ENCODE measurements around the gene RPS6KB2.

The RPS6KB2 gene

GRCh38 chr11:67405688-67406339, 22.5 kb upstream of the RPS6KB2 start:
- POLR2A ChIA-PET: interaction anchor here (2.1 kb wide), 1 partner anchor 15 kb away, joined by 8 read pairs; the partner anchor contains the start of gene RAD9A
- H3K4me3 ChIP-seq (ENCODE audit: control insufficient read depth in 1 of 7, extremely low read depth in 1 of 7, insufficient read depth in 4 of 7, low read depth in 2 of 7, low read length in 6 of 7): peak overlapping the region in 3 of 7 experiments; percentile 3 to 33 (median 28)
- no peaks in the 10 kb centered on the region for H3K9me3 ChIP-seq (ENCODE audit: control extremely low read depth in 1 of 5, control insufficient read depth in 4 of 5, insufficient read depth in 2 of 5, low read depth in 1 of 5, low read length in 4 of 5)
- WGBS (ENCODE audit: insufficient coverage): 98% methylated on average over 6 of the region's 9 CpGs
- no peaks in the 10 kb centered on the region for H3K27me3 ChIP-seq (replicated peaks in 2 of 5; ENCODE audit: control insufficient read depth in 4 of 5, insufficient read depth in 5 of 5, low read length in 4 of 5)
- peaks cover 0 to 37% (median 11%) of the 10 kb centered on the region in 4 experiments for H3K36me3 ChIP-seq (ENCODE audit: control insufficient read depth in 4 of 4, insufficient read depth in 4 of 4, low read length in 3 of 4)
- H3K4me1 ChIP-seq (ENCODE audit: control extremely low read depth in 1 of 4, control insufficient read depth in 4 of 4, insufficient read depth in 4 of 4, low read length in 3 of 4): peaks cover 15 to 95% (median 93%) of the 10 kb centered on the region in 4 experiments
- H3K27ac ChIP-seq (ENCODE audit: insufficient read depth in 1 of 2, low read depth in 1 of 2, low read length in 2 of 2, poor library complexity in 1 of 2, severe bottlenecking in 2 of 2): peak overlapping the region in 1 of 2 experiments; percentile 61
- CTCF ChIA-PET: interaction anchor here (1.3 to 6.1 kb wide), 3 partner anchors 13 to 32 kb away, joined by 3 to 60 read pairs (median 4); partner anchors contain the start of genes CARNS1 and PTPRCAP
- no peak for DNase-seq

GRCh38 chr11:67406420-67406968, 21.8 kb upstream of the RPS6KB2 start:
- Histone ChIP-seq H3K9me3 (ENCODE audit: control extremely low read depth in 1 of 5, control insufficient read depth in 4 of 5, insufficient read depth in 2 of 5, low read depth in 1 of 5, low read length in 4 of 5) (no peaks in the 10 kb centered on the region), H3K4me1 (ENCODE audit: control extremely low read depth in 1 of 4, control insufficient read depth in 4 of 4, insufficient read depth in 4 of 4, low read length in 3 of 4) (peaks cover 15 to 96% (median 95%) of the 10 kb centered on the region in 4 experiments), H3K27me3 (replicated peaks in 2 of 5; ENCODE audit: control insufficient read depth in 4 of 5, insufficient read depth in 5 of 5, low read length in 4 of 5) (no peaks in the 10 kb centered on the region), H3K36me3 (ENCODE audit: control insufficient read depth in 4 of 4, insufficient read depth in 4 of 4, low read length in 3 of 4) (peaks cover 0 to 37% (median 11%) of the 10 kb centered on the region in 4 experiments), H3K27ac (ENCODE audit: insufficient read depth in 1 of 2, low read depth in 1 of 2, low read length in 2 of 2, poor library complexity in 1 of 2, severe bottlenecking in 2 of 2) (peak overlapping the region in 1 of 2 experiments; percentile 61), H3K4me3 (ENCODE audit: control insufficient read depth in 1 of 7, extremely low read depth in 1 of 7, insufficient read depth in 4 of 7, low read depth in 2 of 7, low read length in 6 of 7) (no peak overlapping the region)
- ChIA-PET POLR2A (no interaction called here), CTCF (interaction anchor here (0.6 to 3.4 kb wide), 2 partner anchors 13 to 1271 kb away, joined by 3 to 22 read pairs; no protein-coding TSS in a partner anchor)
- no peak for DNase-seq
- 96% methylated on average over 11 of the region's 18 CpGs for WGBS (ENCODE audit: insufficient coverage)

DNA sequence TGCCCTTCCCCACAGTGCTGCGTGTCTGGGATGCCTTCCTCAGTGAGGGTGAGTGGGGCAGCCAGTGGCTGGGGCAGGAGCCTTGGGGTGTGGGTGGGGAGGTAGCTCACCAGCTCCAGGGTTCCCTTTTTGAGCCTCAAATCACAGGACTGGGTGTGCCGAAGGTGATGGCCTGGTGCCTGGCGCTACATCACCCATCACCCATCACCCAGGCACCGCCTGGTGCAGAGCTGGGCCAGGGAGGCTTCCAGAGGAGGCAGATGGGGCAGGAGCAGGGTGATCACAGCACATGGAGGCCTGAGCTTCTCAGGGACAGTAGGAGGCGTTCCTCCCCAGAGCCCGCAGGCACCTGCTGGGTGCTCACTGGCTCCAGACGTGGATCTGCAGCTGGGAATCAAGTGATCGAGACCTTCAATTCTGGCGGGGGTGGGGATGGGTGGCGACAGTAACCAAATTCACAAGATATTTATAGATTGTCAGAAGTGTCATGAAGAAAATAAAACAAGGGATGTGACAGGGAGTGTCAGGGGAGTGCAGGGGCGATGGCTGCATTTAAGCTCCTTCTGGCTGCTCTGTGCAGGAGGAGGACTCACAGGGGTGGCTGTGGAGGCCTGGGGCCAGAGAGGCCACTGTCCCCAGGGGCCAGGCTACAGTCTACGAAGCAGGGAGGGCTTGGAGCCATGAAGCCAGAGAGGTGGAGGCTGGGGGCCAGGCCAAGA, 21.2 kb upstream of the RPS6KB2 start:
- Histone ChIP-seq H3K27ac (ENCODE audit: insufficient read depth in 1 of 2, low read depth in 1 of 2, low read length in 2 of 2, poor library complexity in 1 of 2, severe bottlenecking in 2 of 2) (peak overlapping the region in 1 of 2 experiments; percentile 34), H3K4me1 (ENCODE audit: control extremely low read depth in 1 of 4, control insufficient read depth in 4 of 4, insufficient read depth in 4 of 4, low read length in 3 of 4) (peaks cover 15 to 100% (median 98%) of the 10 kb centered on the region in 4 experiments), H3K27me3 (replicated peaks in 2 of 5; ENCODE audit: control insufficient read depth in 4 of 5, insufficient read depth in 5 of 5, low read length in 4 of 5) (no peaks in the 10 kb centered on the region), H3K4me3 (ENCODE audit: control insufficient read depth in 1 of 7, extremely low read depth in 1 of 7, insufficient read depth in 4 of 7, low read depth in 2 of 7, low read length in 6 of 7) (peak overlapping the region in 1 of 7 experiments; percentile 23), H3K9me3 (ENCODE audit: control extremely low read depth in 1 of 5, control insufficient read depth in 4 of 5, insufficient read depth in 2 of 5, low read depth in 1 of 5, low read length in 4 of 5) (no peaks in the 10 kb centered on the region), H3K36me3 (ENCODE audit: control insufficient read depth in 4 of 4, insufficient read depth in 4 of 4, low read length in 3 of 4) (peaks cover 0 to 37% (median 11%) of the 10 kb centered on the region in 4 experiments)
- ChIA-PET CTCF (interaction anchor here (0.6 to 3.4 kb wide), 3 partner anchors 12 to 1272 kb away, joined by 3 to 22 read pairs (median 3); no protein-coding TSS in a partner anchor), POLR2A (no interaction called here)
- no peak for DNase-seq
- 76% methylated on average over 7 of the region's 12 CpGs for WGBS (ENCODE audit: insufficient coverage)

- Histone ChIP-seq H3K4me3 (ENCODE audit: control insufficient read depth in 1 of 7, extremely low read depth in 1 of 7, insufficient read depth in 4 of 7, low read depth in 2 of 7, low read length in 6 of 7) (peak overlapping the region in 3 of 7 experiments; percentile 1 to 57 (median 23)), H3K27me3 (replicated peaks in 2 of 5; ENCODE audit: control insufficient read depth in 4 of 5, insufficient read depth in 5 of 5, low read length in 4 of 5) (no peaks in the 10 kb centered on the region), H3K4me1 (ENCODE audit: control extremely low read depth in 1 of 4, control insufficient read depth in 4 of 4, insufficient read depth in 4 of 4, low read length in 3 of 4) (peaks cover 11 to 100% (median 98%) of the 10 kb centered on the region in 4 experiments), H3K36me3 (ENCODE audit: control insufficient read depth in 4 of 4, insufficient read depth in 4 of 4, low read length in 3 of 4) (peaks cover 0 to 37% (median 11%) of the 10 kb centered on the region in 4 experiments), H3K9me3 (ENCODE audit: control extremely low read depth in 1 of 5, control insufficient read depth in 4 of 5, insufficient read depth in 2 of 5, low read depth in 1 of 5, low read length in 4 of 5) (no peaks in the 10 kb centered on the region), H3K27ac (ENCODE audit: insufficient read depth in 1 of 2, low read depth in 1 of 2, low read length in 2 of 2, poor library complexity in 1 of 2, severe bottlenecking in 2 of 2) (no peak overlapping the region)
- DNase-seq: no peak
- ChIA-PET POLR2A (no interaction called here), CTCF (interaction anchor here (0.9 to 3.4 kb wide), 3 partner anchors 11 to 61 kb away, joined by 3 to 22 read pairs (median 4); partner anchors contain the start of gene TMEM134)
- 88% methylated on average over 11 of the region's 12 CpGs for WGBS (ENCODE audit: insufficient coverage)
Measured at GRCh38 chr11:67407688-67408163, 20.6 kb upstream of the RPS6KB2 start.

- Histone ChIP-seq H3K4me3 (ENCODE audit: control insufficient read depth in 1 of 7, extremely low read depth in 1 of 7, insufficient read depth in 4 of 7, low read depth in 2 of 7, low read length in 6 of 7) (peak overlapping the region in 5 of 7 experiments; percentile 10 to 58 (median 56)), H3K36me3 (ENCODE audit: control insufficient read depth in 4 of 4, insufficient read depth in 4 of 4, low read length in 3 of 4) (peaks cover 0 to 37% (median 11%) of the 10 kb centered on the region in 4 experiments), H3K27ac (ENCODE audit: insufficient read depth in 1 of 2, low read depth in 1 of 2, low read length in 2 of 2, poor library complexity in 1 of 2, severe bottlenecking in 2 of 2) (peak overlapping the region in 1 of 2 experiments; percentile 64), H3K27me3 (replicated peaks in 2 of 5; ENCODE audit: control insufficient read depth in 4 of 5, insufficient read depth in 5 of 5, low read length in 4 of 5) (no peaks in the 10 kb centered on the region), H3K4me1 (ENCODE audit: control extremely low read depth in 1 of 4, control insufficient read depth in 4 of 4, insufficient read depth in 4 of 4, low read length in 3 of 4) (peaks cover 8 to 99% (median 98%) of the 10 kb centered on the region in 4 experiments), H3K9me3 (ENCODE audit: control extremely low read depth in 1 of 5, control insufficient read depth in 4 of 5, insufficient read depth in 2 of 5, low read depth in 1 of 5, low read length in 4 of 5) (no peaks in the 10 kb centered on the region)
- ChIA-PET CTCF (interaction anchor here (0.9 to 3.4 kb wide), 3 partner anchors 10 to 60 kb away, joined by 4 to 22 read pairs (median 7); partner anchors contain the start of genes RPS6KB2 and TMEM134), POLR2A (interaction anchor here (0.8 to 1.3 kb wide), 3 partner anchors 10 to 29 kb away, joined by 3 to 15 read pairs (median 9); partner anchors contain the start of gene PTPRCAP)
- 25% methylated on average over 9 of the region's 18 CpGs for WGBS (ENCODE audit: insufficient coverage)
- no peak for DNase-seq
Measured at GRCh38 chr11:67408437-67409200, 19.7 kb upstream of the RPS6KB2 start.

DNA sequence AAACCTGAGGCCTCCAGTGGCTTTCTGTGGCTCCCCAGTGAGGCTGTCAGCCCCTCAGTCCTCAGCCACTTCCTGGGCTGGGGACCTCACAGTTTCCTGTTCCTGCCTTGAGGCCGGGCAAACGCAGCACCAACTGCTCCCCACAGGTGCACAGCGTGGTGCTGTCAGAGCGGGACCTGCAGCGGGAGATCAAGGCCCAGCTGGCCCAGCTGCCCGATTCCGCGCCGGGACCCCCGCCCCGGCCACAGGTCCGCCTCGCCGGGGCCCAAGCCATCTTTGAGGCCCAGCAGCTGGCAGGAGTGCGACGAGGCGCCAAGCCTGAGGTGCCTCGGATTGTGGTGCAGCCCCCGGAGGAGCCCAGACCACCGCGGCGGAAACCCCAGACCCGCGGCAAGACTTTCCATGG, 19.0 kb upstream of the RPS6KB2 start:
- DNase-seq: peak; percentile 61 to 92 (median 85)
- ChIA-PET CTCF (interaction anchor here (1.6 to 3.4 kb wide), 2 partner anchors 10 to 19 kb away, joined by 7 to 22 read pairs; partner anchors contain the start of gene RPS6KB2), POLR2A (interaction anchor here (0.8 to 1.3 kb wide), 3 partner anchors 10 to 28 kb away, joined by 3 to 15 read pairs (median 9); partner anchors contain the start of gene PTPRCAP)
- peaks cover 0 to 37% (median 11%) of the 10 kb centered on the region in 4 experiments for H3K36me3 ChIP-seq (ENCODE audit: control insufficient read depth in 4 of 4, insufficient read depth in 4 of 4, low read length in 3 of 4)
- H3K4me1 ChIP-seq (ENCODE audit: control extremely low read depth in 1 of 4, control insufficient read depth in 4 of 4, insufficient read depth in 4 of 4, low read length in 3 of 4): peaks cover 8 to 94% (median 92%) of the 10 kb centered on the region in 4 experiments
- no peaks in the 10 kb centered on the region for H3K9me3 ChIP-seq (ENCODE audit: control extremely low read depth in 1 of 5, control insufficient read depth in 4 of 5, insufficient read depth in 2 of 5, low read depth in 1 of 5, low read length in 4 of 5)
- no peaks in the 10 kb centered on the region for H3K27me3 ChIP-seq (replicated peaks in 2 of 5; ENCODE audit: control insufficient read depth in 4 of 5, insufficient read depth in 5 of 5, low read length in 4 of 5)
- under 1% methylated on average over 23 of the region's 24 CpGs for WGBS (ENCODE audit: insufficient coverage)
- peak overlapping the region in 5 of 7 experiments; percentile 10 to 58 (median 56) for H3K4me3 ChIP-seq (ENCODE audit: control insufficient read depth in 1 of 7, extremely low read depth in 1 of 7, insufficient read depth in 4 of 7, low read depth in 2 of 7, low read length in 6 of 7)
- peak overlapping the region in 1 of 2 experiments; percentile 64 for H3K27ac ChIP-seq (ENCODE audit: insufficient read depth in 1 of 2, low read depth in 1 of 2, low read length in 2 of 2, poor library complexity in 1 of 2, severe bottlenecking in 2 of 2)

All from common myeloid progenitor, CD34-positive (primary cell).